ENCODE measurements around the gene DNAJC5.

The DNAJC5 gene

GRCh38 chr20:63982937-63983336 lies 88.0 kb downstream of the DNAJC5 start:
- DNase-seq (ENCODE audit: low spot score), result no peak

Data from GM03348 (cell line).